ENCODE results near the gene MS4A3. TPM values are rescaled to one million over a fixed set of nuclear protein-coding genes. Genes with fewer than 3 reads are reported as not detected.
"Not testable (repeated sequence)": the region's sequence is repeated elsewhere in the genome, so short reads cannot be mapped to it uniquely, and the experiment has no call there.

MS4A3 gene
- total and polyA plus RNA-seq, 8 donors = 0.08 to 2.4 (median 0.61) TPM; not detected in 5

GRCh38 chr11:60059521-60060240 is 3.2 kb downstream of the MS4A3 start:
- H3K4me3 ChIP-seq = no peak overlapping the region
- H3K9me3 ChIP-seq = no peaks in the 10 kb centered on the region
- WGBS, 5 donors = 90 to 95% (median 94%) methylated on average over 4 of the region's 4 CpGs
- TF ChIP-seq POLR2AphosphoS5 (IDR thresholded peaks at IDR 0.05) (no peak), EP300 (IDR thresholded peaks at IDR 0.05) (no peak), CTCF (IDR thresholded peaks at IDR 0.05) (no peak), POLR2A (IDR thresholded peaks at IDR 0.05) (no peak)
- no peaks in the 10 kb centered on the region for H3K27me3 ChIP-seq
- no peak overlapping the region for H3K27ac ChIP-seq
- intact Hi-C loops (cut with DNase I; ENCODE audit: low total_unique reads) = no loop called here
- no peaks in the 10 kb centered on the region for H3K36me3 ChIP-seq
- DNase-seq = no peak
- H3K4me1 ChIP-seq = no peaks in the 10 kb centered on the region

- Histone ChIP-seq H3K36me3 (no peaks in the 10 kb centered on the region), H3K27ac (no peak overlapping the region), H3K9me3 (no peaks in the 10 kb centered on the region), H3K27me3 (no peaks in the 10 kb centered on the region), H3K4me1 (no peaks in the 10 kb centered on the region), H3K4me3 (no peak overlapping the region)
- intact Hi-C loops (cut with DNase I; ENCODE audit: low total_unique reads) = no loop called here
- TF ChIP-seq CTCF (IDR thresholded peaks at IDR 0.05) (no peak), POLR2AphosphoS5 (IDR thresholded peaks at IDR 0.05) (no peak), EP300 (IDR thresholded peaks at IDR 0.05) (no peak), POLR2A (IDR thresholded peaks at IDR 0.05) (no peak)
- WGBS, 5 donors = 61 to 85% (median 77%) methylated on average over 1 of the region's 1 CpG
- no peak for DNase-seq
Observed at GRCh38 chr11:60064111-60064510, 7.6 kb downstream of the MS4A3 start.

- TF ChIP-seq EP300 (IDR thresholded peaks at IDR 0.05) (no peak), POLR2A (IDR thresholded peaks at IDR 0.05) (no peak), POLR2AphosphoS5 (IDR thresholded peaks at IDR 0.05) (no peak), CTCF (IDR thresholded peaks at IDR 0.05) (no peak)
- no peak overlapping the region for H3K4me3 ChIP-seq
- H3K36me3 ChIP-seq = no peaks in the 10 kb centered on the region
- intact Hi-C loops (cut with DNase I; ENCODE audit: low total_unique reads) = no loop called here
- H3K27ac ChIP-seq = no peak overlapping the region
- no peak for DNase-seq
- no peaks in the 10 kb centered on the region for H3K4me1 ChIP-seq
- no peaks in the 10 kb centered on the region for H3K27me3 ChIP-seq
- WGBS, 5 donors = 82 to 93% (median 89%) methylated on average over 1 of the region's 1 CpG
- H3K9me3 ChIP-seq = no peaks in the 10 kb centered on the region
Observed at GRCh38 chr11:60065801-60066200, 9.3 kb downstream of the MS4A3 start.

- Histone ChIP-seq H3K4me3 (no peak overlapping the region), H3K9me3 (no peaks in the 10 kb centered on the region), H3K27me3 (no peaks in the 10 kb centered on the region), H3K36me3 (no peaks in the 10 kb centered on the region), H3K4me1 (no peaks in the 10 kb centered on the region), H3K27ac (no peak overlapping the region)
- intact Hi-C loops (cut with DNase I; ENCODE audit: low total_unique reads) = no loop called here
- DNase-seq = no peak
- 71 to 85% (median 80%) methylated on average over 2 of the region's 2 CpGs for WGBS, 5 donors
- no peak for TF ChIP-seq POLR2A (IDR thresholded peaks at IDR 0.05)
- TF ChIP-seq CTCF (IDR thresholded peaks at IDR 0.05) = no peak
- no peak for TF ChIP-seq POLR2AphosphoS5 (IDR thresholded peaks at IDR 0.05)
- no peak for TF ChIP-seq EP300 (IDR thresholded peaks at IDR 0.05)
Observed at GRCh38 chr11:60069450-60069849, 13.0 kb downstream of the MS4A3 start.

GRCh38 chr11:60071644-60072043 is 15.2 kb downstream of the MS4A3 start:
- intact Hi-C loops (cut with DNase I; ENCODE audit: low total_unique reads); H3K36me3 ChIP-seq; H3K4me3 ChIP-seq; H3K9me3 ChIP-seq; H3K27me3 ChIP-seq; DNase-seq; H3K27ac ChIP-seq; H3K4me1 ChIP-seq: not testable (repeated sequence)
- 67 to 79% (median 74%) methylated on average over 6 of the region's 6 CpGs for WGBS, 5 donors
